Uterus (tissue), 2 donors: ENCODE measurements around the gene RASD1.

Source experiments
- CTCF ChIP-seq, 4 experiments: fragments of 200-600 bp in 2 of 4; fragments of 450-650 bp in 2 of 4; sonication (generic) in 2 of 4; IDR thresholded peaks; one replicate each; pipeline ENCODE4 v1.5.1; 2016 to 2019; ENCODE audit warnings: antibody characterized with exemption in 4 of 4, mild to moderate bottlenecking in 2 of 4, moderate library complexity in 1 of 4
- POLR2A ChIP-seq, 2 donors: fragments of 450-650 bp; IDR thresholded peaks; one replicate each; pipeline ENCODE4 v1.6.1; 2016; ENCODE audit warnings: antibody characterized with exemption in 2 of 2, mild to moderate bottlenecking in 1 of 2, moderate library complexity in 1 of 2

GRCh38 chr17:17514361-17514992 lies 18.3 kb upstream of the RASD1 start:
- no peak for TF ChIP-seq CTCF (IDR thresholded peaks at IDR 0.05)
- no peak for TF ChIP-seq POLR2A (IDR thresholded peaks at IDR 0.05)
